Fibroblast of villous mesenchyme (primary cell): Measurements from ENCODE around the gene ANKRD66. TPM values are rescaled to one million over a fixed set of nuclear protein-coding genes. Genes with fewer than 3 reads are reported as not detected.
A peak's percentile ranks its signal among the peaks of the same experiment; 100 is the strongest.

ENCODE experiments used
- DNase-seq: peaks from one replicate; pipeline ENCODE4 v3.0.0-alpha.2; 2010; ENCODE audit warnings: low read depth
- H3K4me3 ChIP-seq: 2 replicates; pipeline ENCODE4 v1.5.1; 2011; ENCODE audit warnings: low read depth, mild to moderate bottlenecking, low read length
- CTCF ChIP-seq: IDR thresholded peaks from 2 replicates; pipeline ENCODE4 v1.5.1; 2012; ENCODE audit warnings: low read depth, mild to moderate bottlenecking, low read length; ENCODE audit not compliant: insufficient read depth
- total RNA-seq: library from RNA; depleted of rRNA; stranded (reverse); fragments of >200 nt; gene quantifications from 2 replicates; pipeline ENCODE4 v1.2.3, GENCODE V29; 2012

Gene ANKRD66
- total RNA-seq, 1 donor: not detected

GRCh38 chr6:46776070-46776712 is 29.5 kb downstream of the ANKRD66 start:
- no peak for DNase-seq

DNA sequence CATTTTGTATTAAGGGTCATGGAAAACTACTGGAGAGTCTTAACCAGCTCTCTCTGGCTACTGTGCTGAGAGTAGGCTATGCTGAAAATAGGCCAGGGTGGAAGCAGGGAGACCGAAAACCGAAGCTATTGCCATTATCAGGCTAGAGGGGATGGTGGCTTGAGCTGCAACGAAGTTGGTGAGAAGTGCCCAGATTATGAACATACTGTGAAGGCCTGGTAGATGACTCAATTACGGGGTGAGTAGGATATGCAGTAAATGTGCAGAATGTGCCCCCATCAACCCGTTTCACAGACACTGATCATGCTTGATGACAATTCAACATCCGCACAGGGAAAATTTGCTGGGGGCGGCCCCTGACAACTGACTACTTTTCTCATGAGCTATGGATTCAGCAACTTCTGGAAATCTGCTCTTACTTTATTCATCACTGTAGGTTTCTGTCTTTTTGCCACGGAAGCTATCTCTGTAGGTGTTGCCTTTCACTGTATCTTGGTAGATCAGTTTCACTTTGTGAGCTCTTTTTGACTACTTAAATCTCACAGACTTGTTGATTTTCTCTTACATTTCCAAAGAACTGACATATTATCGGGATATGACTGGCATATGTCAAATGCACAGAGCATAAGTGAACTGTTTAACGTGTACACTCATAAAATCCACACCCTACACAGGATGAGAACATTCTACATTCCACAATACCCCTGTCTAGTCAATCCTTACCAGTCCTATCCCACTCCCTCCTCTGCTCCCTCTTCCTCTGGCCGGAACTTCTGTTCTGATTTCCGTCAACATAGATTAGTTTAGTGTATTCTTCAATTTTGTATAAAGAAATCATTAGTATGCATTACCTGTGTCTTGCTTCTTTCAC is 31.0 kb downstream of the ANKRD66 start:
- no peak for DNase-seq
- no peak overlapping the region for H3K4me3 ChIP-seq
- no peak for TF ChIP-seq CTCF

More at GRCh38 chr6:46776070-46776712, 29.5 kb downstream of the ANKRD66 start:
- TF ChIP-seq CTCF: no peak
- H3K4me3 ChIP-seq: no peak overlapping the region

DNA sequence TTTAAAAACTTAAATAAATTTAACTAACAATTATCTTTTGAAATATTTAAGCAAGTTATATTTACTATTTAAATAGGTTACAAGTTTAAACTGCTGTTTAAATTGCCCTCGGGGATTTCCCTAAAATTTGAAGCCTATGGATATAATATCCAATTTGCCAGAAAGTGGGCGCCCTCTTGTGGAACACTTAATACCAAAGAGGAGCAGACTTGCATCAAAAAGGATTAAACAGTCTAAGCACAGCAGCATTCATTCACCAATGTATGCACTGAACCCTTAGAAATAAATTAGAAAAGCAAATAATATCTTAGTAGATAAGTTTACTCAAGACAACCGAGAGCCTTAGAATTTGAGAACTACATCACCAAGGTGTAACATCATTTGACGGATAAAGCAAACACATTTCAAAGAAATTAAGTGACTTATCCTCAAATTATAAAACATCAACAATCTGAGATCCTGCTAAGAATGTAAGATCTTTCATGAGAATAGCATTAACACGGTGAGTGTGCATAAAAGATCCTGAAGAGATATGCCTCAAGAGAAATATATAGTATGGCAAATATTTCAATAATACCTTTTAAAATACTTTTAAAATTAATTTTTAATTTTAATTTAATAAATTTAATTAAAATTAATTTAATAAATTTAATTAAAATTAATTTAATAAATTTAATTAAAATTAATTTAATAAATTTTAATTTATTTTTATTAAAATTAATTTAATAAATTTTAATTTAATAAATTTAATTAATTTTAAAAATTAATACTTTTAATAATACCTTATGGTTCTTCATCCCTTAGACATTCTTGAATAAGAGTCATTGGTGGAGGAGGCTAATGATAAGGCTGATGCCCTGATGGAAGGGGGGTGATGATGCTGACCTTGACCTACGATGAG is 35.0 kb downstream of the ANKRD66 start:
- DNase-seq: peak; percentile 64
- no peak overlapping the region for H3K4me3 ChIP-seq
- peak; percentile 76 for TF ChIP-seq CTCF

GRCh38 chr6:46784535-46784934 is 37.8 kb downstream of the ANKRD66 start:
- no peak overlapping the region for H3K4me3 ChIP-seq
- TF ChIP-seq CTCF: no peak
- no peak for DNase-seq

- no peak overlapping the region for H3K4me3 ChIP-seq
- no peak for DNase-seq
- no peak for TF ChIP-seq CTCF
Observed at GRCh38 chr6:46787871-46788540, 41.3 kb downstream of the ANKRD66 start.

DNA sequence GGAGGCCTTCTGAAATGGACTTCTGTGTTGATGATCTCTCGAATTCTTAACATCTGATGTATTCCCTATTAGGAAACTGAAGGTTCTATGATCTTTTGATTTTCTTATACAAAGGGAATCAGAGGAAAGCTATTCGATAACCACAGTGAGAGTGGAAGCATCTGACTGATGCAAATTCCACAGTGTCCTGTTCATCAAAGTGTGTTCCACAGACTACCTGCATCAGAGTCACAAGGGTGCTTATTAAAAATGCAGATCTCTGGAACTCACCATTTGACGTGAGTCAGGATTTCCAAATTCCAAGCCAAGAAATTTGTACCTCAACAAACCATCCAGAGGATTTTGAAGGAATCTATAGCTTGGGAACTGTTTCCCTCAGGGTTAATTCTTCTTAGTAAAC is 42.1 kb downstream of the ANKRD66 start:
- no peak for TF ChIP-seq CTCF
- no peak overlapping the region for H3K4me3 ChIP-seq
- DNase-seq: no peak
